ENCODE results near the gene IL1RN. TPM values are rescaled to one million over a fixed set of nuclear protein-coding genes. Genes with fewer than 3 reads are reported as not detected.

Gene IL1RN
- total and polyA plus RNA-seq, 2 of the 8 experiments (the other 6 are each of a cell fraction or from before 2014, with no cell fraction given) = not detected

DNA sequence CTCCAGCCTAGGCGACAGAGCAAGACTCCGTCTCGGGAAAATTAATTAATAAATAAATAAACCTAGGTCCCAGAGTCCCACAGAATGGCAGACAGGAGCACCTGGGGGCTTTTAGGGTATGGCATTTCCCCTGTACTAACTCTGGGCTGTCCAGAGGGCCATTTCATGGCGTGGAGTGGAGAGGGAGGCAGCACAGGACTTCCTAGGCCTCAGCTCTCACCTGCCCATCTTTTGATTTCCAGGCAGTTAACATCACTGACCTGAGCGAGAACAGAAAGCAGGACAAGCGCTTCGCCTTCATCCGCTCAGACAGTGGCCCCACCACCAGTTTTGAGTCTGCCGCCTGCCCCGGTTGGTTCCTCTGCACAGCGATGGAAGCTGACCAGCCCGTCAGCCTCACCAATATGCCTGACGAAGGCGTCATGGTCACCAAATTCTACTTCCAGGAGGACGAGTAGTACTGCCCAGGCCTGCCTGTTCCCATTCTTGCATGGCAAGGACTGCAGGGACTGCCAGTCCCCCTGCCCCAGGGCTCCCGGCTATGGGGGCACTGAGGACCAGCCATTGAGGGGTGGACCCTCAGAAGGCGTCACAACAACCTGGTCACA is 5.1 kb downstream of the IL1RN start (continued):
- TF ChIP-seq, protein P1, sequence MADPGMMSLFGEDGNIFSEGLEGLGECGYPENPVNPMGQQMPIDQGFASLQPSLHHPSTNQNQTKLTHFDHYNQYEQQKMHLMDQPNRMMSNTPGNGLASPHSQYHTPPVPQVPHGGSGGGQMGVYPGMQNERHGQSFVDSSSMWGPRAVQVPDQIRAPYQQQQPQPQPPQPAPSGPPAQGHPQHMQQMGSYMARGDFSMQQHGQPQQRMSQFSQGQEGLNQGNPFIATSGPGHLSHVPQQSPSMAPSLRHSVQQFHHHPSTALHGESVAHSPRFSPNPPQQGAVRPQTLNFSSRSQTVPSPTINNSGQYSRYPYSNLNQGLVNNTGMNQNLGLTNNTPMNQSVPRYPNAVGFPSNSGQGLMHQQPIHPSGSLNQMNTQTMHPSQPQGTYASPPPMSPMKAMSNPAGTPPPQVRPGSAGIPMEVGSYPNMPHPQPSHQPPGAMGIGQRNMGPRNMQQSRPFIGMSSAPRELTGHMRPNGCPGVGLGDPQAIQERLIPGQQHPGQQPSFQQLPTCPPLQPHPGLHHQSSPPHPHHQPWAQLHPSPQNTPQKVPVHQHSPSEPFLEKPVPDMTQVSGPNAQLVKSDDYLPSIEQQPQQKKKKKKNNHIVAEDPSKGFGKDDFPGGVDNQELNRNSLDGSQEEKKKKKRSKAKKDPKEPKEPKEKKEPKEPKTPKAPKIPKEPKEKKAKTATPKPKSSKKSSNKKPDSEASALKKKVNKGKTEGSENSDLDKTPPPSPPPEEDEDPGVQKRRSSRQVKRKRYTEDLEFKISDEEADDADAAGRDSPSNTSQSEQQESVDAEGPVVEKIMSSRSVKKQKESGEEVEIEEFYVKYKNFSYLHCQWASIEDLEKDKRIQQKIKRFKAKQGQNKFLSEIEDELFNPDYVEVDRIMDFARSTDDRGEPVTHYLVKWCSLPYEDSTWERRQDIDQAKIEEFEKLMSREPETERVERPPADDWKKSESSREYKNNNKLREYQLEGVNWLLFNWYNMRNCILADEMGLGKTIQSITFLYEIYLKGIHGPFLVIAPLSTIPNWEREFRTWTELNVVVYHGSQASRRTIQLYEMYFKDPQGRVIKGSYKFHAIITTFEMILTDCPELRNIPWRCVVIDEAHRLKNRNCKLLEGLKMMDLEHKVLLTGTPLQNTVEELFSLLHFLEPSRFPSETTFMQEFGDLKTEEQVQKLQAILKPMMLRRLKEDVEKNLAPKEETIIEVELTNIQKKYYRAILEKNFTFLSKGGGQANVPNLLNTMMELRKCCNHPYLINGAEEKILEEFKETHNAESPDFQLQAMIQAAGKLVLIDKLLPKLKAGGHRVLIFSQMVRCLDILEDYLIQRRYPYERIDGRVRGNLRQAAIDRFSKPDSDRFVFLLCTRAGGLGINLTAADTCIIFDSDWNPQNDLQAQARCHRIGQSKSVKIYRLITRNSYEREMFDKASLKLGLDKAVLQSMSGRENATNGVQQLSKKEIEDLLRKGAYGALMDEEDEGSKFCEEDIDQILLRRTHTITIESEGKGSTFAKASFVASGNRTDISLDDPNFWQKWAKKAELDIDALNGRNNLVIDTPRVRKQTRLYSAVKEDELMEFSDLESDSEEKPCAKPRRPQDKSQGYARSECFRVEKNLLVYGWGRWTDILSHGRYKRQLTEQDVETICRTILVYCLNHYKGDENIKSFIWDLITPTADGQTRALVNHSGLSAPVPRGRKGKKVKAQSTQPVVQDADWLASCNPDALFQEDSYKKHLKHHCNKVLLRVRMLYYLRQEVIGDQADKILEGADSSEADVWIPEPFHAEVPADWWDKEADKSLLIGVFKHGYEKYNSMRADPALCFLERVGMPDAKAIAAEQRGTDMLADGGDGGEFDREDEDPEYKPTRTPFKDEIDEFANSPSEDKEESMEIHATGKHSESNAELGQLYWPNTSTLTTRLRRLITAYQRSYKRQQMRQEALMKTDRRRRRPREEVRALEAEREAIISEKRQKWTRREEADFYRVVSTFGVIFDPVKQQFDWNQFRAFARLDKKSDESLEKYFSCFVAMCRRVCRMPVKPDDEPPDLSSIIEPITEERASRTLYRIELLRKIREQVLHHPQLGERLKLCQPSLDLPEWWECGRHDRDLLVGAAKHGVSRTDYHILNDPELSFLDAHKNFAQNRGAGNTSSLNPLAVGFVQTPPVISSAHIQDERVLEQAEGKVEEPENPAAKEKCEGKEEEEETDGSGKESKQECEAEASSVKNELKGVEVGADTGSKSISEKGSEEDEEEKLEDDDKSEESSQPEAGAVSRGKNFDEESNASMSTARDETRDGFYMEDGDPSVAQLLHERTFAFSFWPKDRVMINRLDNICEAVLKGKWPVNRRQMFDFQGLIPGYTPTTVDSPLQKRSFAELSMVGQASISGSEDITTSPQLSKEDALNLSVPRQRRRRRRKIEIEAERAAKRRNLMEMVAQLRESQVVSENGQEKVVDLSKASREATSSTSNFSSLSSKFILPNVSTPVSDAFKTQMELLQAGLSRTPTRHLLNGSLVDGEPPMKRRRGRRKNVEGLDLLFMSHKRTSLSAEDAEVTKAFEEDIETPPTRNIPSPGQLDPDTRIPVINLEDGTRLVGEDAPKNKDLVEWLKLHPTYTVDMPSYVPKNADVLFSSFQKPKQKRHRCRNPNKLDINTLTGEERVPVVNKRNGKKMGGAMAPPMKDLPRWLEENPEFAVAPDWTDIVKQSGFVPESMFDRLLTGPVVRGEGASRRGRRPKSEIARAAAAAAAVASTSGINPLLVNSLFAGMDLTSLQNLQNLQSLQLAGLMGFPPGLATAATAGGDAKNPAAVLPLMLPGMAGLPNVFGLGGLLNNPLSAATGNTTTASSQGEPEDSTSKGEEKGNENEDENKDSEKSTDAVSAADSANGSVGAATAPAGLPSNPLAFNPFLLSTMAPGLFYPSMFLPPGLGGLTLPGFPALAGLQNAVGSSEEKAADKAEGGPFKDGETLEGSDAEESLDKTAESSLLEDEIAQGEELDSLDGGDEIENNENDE (IDR thresholded peaks at IDR 0.05; ENCODE audit: insufficient replicate concordance, low read length) = no peak

All from H1 (cell line).